Uterus (tissue), 2 donors: Measurements from ENCODE around the gene SYPL1.

Experiments used
- POLR2A ChIP-seq, 2 donors: fragments of 450-650 bp; IDR thresholded peaks; one replicate each; pipeline ENCODE4 v1.6.1; 2016; ENCODE audit warnings: antibody characterized with exemption in 2 of 2, mild to moderate bottlenecking in 1 of 2, moderate library complexity in 1 of 2
- TF ChIP-seq, protein P1 (sequence below), 4 experiments: fragments of 200-600 bp in 2 of 4; fragments of 450-650 bp in 2 of 4; sonication (generic) in 2 of 4; IDR thresholded peaks; one replicate each; pipeline ENCODE4 v1.5.1; 2016 to 2019; ENCODE audit warnings: antibody characterized with exemption in 4 of 4, mild to moderate bottlenecking in 2 of 4, moderate library complexity in 1 of 4

DNA sequence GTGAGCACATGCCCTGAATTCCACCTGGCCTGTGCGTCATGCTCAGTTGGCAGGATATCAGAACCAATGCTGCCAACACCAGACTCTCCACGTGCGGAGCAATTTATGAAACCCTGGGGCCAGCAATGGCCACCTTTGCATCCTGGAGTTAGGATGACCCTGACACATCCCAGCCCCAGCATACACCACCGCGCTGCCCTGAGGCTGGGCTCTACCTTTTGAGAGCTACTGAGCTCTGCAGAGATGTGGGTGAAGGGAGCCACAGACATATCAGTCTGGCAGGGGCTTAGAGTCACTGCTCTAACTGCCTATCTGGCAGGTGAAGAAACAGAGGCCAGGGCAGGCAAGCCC is 41.9 kb downstream of the SYPL1 start:
- TF ChIP-seq, protein P1, sequence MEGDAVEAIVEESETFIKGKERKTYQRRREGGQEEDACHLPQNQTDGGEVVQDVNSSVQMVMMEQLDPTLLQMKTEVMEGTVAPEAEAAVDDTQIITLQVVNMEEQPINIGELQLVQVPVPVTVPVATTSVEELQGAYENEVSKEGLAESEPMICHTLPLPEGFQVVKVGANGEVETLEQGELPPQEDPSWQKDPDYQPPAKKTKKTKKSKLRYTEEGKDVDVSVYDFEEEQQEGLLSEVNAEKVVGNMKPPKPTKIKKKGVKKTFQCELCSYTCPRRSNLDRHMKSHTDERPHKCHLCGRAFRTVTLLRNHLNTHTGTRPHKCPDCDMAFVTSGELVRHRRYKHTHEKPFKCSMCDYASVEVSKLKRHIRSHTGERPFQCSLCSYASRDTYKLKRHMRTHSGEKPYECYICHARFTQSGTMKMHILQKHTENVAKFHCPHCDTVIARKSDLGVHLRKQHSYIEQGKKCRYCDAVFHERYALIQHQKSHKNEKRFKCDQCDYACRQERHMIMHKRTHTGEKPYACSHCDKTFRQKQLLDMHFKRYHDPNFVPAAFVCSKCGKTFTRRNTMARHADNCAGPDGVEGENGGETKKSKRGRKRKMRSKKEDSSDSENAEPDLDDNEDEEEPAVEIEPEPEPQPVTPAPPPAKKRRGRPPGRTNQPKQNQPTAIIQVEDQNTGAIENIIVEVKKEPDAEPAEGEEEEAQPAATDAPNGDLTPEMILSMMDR (IDR thresholded peaks at IDR 0.05), result no peak
- no peak for TF ChIP-seq POLR2A (IDR thresholded peaks at IDR 0.05)
